NCI-H187 (cell line): ENCODE measurements around the gene HNF1A.
A peak's percentile ranks its signal among the peaks of the same experiment; 100 is the strongest.

Experiments used
- DNase-seq, 2 experiments: peaks; one replicate each; lab custom pipeline; 2025; lab: John Stamatoyannopoulos, UW

The HNF1A gene

GRCh38 chr12:120959111-120959878 lies 19.0 kb upstream of the HNF1A start:
- no peak for DNase-seq

- DNase-seq: no peak
Measured at GRCh38 chr12:120960657-120961056, 17.7 kb upstream of the HNF1A start.

DNA sequence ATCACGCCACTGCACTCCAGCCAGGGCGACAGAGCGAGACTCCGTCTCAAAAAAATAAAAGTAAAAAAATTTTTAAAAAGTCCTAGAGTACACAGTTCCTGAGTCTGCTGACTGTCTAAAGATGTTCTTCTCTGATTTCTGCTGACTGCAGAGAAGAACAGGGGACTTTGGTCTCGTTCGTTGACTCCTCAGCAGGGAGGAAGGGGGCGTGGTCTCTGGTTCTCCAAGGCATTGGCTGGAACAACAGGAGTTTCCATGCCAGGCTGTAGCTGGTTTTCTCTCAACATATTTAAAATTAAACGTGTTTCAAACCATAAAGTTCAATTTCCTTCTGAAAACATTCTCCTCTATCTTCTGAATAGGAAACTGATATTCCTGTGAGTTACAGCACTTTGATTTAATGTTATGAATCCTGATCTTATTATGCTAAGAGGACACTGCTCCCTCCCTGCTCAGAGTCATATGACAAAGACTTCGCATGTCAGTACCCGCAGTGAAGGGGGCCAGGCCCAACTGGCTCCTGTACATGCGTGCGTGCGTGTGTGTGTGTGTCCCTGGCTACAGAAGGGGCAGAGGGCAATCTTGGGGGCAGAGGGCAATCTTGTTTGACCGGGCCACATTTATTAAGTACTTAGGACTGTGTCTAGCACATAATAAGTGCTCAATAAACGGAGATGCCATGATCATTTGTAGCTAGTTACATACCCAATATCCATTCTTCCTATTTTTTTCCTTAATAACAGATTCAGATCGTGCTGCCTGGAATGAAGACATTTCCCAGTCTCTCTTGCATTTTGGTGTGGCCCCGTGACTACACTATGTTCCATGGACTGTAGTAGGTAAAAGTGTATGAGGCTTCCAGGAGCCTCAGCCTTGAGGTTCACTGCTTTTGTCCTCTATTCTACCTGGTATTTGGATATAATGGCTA lies 16.5 kb upstream of the HNF1A start:
- DNase-seq: no peak

DNA sequence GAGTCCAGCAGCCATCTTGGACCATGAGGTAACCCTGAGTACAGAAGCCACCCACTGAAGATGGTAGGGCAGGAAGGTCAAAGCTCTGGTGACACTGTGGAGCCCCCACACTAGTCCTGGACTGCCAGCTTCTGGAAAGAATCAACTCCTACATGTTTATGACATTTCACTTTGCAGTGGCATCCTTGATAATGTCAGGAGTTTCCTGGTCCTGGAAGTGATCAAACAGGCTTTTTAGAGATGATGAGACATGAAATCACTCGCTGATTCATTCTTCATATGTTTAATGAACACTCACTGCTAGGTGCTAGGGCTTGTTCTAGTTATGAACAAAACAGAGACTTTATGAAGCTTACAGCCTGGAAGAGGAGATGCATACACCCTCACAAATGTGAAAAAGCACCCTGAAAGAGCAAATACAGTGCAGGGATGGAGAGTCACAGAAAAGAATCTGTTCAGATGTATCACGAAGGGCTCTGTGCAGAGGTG lies 15.8 kb upstream of the HNF1A start:
- no peak for DNase-seq

- no peak for DNase-seq
Measured at GRCh38 chr12:120964298-120964697, 14.0 kb upstream of the HNF1A start.

DNA sequence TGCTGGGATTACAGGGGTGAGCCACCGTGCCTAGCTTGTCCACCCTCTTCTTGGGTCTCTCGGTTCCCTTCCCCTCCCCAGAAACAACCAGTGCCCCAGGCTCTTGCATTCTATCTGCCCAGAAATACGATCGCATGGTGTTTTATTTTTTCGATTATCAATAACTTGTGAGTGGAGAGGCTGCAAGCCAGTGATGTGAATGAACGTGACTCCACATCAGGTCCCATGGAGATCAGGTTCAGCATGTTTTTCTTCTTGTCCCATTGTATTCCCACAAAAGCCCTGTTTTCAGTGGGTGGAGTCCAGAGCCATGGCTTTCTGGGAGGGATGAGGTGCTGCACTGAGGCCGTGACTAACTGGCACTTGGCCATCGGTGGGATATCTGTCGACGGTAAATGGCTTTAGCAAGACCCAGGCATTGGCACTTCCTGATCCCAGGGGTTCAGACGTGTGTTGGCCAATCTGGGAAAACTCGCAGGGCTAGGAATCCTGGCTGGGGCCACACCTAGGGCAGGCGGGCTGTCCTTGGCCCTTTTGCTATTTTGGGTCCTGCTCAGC lies 12.7 kb upstream of the HNF1A start:
- no peak for DNase-seq

- no peak for DNase-seq
Measured at GRCh38 chr12:120970310-120970709, 8.0 kb upstream of the HNF1A start.

DNA sequence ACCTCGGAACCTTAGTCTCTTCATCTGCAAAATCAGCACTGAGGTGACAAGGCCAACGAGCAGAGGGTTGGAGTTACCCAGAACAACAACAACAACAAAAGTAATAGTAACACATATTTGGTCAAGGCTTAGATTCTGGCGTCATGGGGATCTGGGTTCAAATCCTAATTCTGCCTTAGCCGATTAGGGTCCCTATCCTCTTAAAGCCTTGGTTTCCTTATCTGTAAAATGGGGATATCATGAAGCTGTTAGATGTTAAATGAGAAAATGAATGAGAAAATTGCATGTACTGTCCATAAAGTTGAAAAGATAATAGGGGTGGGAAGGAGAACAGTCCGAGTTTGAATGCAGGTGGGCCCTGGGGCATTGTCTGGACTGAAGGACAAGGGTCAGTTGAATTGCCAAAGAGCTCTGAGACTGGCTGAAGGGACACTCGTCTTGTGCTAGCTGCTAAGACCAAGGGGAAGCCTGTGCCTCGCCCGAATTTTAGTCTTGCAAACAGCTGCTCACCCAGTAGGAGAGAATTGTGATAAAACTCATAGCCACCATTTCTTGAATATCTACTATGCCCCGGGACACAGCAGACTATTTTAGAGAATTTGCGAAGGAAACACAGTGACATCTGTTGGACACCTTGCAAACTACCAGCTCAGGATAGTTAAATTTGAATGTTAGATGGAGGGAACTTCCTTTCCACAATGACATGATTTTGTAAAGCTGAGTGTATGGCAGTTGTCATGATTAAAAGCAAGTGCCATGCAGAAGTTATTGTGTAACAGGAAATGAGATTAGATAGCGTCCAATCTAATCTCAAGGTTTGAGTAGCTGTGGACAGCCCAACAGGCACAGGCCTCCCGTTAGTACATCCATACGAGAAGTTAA lies 6.8 kb upstream of the HNF1A start:
- peak in 1 of 2 experiments; percentile 9 for DNase-seq

GRCh38 chr12:120972870-120973543 lies 5.3 kb upstream of the HNF1A start:
- peak; percentile 66 to 74 for DNase-seq

GRCh38 chr12:120977531-120978295 lies 630 bp upstream of the HNF1A start:
- DNase-seq: no peak

GRCh38 chr12:120979220-120979861 lies 998 bp downstream of the HNF1A start:
- no peak for DNase-seq

DNA sequence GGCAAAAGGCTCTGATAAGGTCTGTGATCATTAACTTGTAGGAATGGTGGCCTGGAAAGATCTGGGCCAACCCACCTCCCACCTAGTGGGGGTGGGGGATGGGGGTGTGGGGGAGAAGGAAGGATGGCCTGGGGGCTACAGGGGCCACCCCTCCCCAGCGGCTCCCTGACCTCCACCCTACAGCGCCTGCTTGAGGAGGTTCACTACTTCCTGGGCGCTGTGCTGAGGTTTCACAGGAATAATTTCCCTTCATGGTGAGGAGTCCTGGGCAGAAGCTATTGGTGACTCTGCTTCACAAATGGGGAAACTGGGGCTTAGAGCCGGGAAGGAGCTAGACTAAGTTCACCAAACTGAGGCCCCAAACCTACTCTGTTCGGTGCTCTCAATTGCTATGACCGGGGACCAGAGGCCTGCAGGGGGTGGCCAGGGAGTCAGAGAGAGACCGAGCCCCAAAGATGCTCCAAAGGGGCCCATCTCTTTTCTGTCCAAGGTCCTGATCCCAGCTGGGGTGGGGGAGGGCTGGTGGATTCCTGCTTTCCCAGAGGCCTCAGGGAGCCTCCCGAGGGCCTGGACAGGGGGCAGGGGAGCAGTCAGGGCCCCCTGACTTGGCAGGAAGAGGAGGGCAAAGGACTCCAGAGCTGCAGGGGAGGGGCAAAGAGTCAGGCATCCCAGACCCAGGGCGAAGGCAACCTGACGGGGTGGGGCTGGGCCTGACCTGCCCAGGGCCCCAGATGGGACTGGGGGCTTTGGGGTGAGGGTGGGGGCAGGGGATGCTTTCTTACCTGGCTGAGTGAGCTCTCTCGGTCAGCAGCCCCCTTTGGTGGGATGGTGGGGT lies 1.7 kb downstream of the HNF1A start:
- no peak for DNase-seq

DNA sequence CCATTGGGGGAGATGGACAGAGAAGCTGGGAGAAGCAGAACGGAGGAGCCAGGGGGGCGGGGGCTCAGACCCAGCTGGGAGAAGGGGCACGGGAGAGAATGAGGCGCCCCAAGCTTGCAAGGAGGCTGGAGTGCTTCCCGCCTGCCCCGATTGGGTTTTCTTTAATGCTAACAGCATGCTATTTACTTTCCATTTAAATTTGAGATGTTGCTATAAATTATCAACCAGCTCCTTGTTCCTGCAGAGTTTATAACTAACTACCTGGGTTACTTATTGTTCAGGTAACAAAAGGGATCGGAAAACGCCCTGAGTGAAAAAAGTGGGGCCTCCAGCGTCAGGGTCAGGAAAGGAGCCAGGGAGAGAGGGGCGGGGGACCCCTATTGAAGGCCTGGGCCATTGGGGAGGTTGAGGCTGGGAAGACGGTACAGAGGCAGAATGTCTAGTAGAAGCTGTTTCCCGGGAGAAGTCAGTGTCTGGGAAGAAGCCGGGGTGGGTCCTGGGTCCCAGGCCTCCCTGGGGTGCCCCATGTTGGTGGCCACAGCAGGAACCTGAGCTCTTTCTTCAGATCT lies 2.5 kb downstream of the HNF1A start:
- no peak for DNase-seq

GRCh38 chr12:120981407-120981941 lies 3.1 kb downstream of the HNF1A start:
- no peak for DNase-seq

- DNase-seq: no peak
Measured at GRCh38 chr12:120982659-120983058, 4.3 kb downstream of the HNF1A start.

DNA sequence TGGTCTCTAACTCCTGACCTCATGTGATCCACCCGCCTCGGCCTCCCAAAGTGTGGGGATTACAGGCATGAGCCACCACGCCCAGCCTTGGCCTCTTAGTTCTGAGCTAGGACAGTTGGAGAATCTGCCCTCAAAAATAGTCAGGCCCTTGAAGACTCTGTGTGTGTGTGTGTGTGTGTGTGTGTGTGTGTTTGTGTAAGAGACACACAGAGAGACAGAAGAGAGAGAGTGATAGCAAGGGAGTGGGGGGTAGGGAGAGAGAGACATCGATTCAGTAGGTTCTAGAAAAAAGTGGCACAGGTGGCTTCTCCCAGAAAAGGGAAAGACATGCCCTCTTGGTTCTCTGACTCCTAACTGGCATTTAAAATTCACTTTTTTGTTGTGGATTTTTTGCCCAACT lies 5.4 kb downstream of the HNF1A start:
- DNase-seq: no peak

DNA sequence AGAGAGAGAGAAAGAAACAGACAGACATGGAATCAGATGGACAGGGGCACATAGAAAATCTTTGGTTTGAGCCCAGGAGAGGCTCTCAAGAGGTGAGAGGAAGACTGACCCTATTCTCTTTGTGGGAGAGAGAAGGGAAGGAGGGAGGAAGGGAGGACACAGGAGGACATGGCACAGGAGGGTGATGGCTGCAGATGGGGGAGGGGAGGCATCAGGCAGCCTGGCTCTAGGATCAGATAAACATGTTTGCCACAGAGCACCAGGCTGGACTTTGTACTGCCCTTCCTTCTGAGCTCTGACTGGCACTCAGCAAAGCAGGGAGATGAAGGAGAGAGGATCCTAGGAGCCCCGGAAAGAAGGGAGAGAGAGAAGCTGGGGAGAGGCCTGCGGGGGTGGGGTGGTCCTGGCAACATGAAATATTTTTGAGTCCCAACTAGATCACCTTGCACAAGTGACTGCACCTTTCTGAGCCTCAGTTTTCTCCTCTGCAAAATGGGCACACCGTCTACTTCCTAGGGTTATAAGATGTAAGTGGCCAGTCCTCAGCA lies 6.1 kb downstream of the HNF1A start:
- no peak for DNase-seq

GRCh38 chr12:120988234-120988633 lies 9.9 kb downstream of the HNF1A start:
- DNase-seq: no peak
